GM23338 (cell line): ENCODE results near the gene MAGEA4. TPM values are rescaled to one million over a fixed set of nuclear protein-coding genes. Genes with fewer than 3 reads are reported as not detected.

ENCODE experiments used
- ATAC-seq: fragments of 200-7000 bp; cut with Tn5 transposase; 3 replicates; pipeline ENCODE4 v1.9.1; 2020
- DNase-seq: peaks from one replicate; pipeline ENCODE4 v3.0.0-alpha.2; 2015; ENCODE audit warnings: low spot score
- H2AFZ ChIP-seq: fragments of 200-600 bp; sonication (generic); 2 replicates; pipeline ENCODE4 v1.8.0; 2016; ENCODE audit warnings: antibody characterized with exemption, mild to moderate bottlenecking, moderate library complexity
- H3F3A ChIP-seq: fragments of 200-600 bp; sonication (generic); replicated peaks from 2 replicates; pipeline ENCODE4 v1.8.0; 2017; ENCODE audit warnings: antibody characterized with exemption, mixed run types, low read depth
- H3K27ac ChIP-seq: fragments of 200-600 bp; sonication (generic); 2 replicates; pipeline ENCODE4 v1.6.1; 2016; ENCODE audit warnings: low read depth
- H3K27me3 ChIP-seq: fragments of 200-600 bp; sonication (generic); 2 replicates; pipeline ENCODE4 v1.8.0; 2016; ENCODE audit warnings: mild to moderate bottlenecking, mixed run types, moderate library complexity; ENCODE audit not compliant: insufficient read depth
- H3K36me3 ChIP-seq: fragments of 200-600 bp; sonication (generic); 2 replicates; pipeline ENCODE4 v1.8.0; 2016; ENCODE audit warnings: mild to moderate bottlenecking; ENCODE audit not compliant: insufficient read depth
- H3K4me1 ChIP-seq: fragments of 200-600 bp; sonication (generic); 2 replicates; pipeline ENCODE4 v1.8.0; 2016; ENCODE audit warnings: mild to moderate bottlenecking, moderate library complexity; ENCODE audit not compliant: insufficient read depth
- H3K4me2 ChIP-seq: fragments of 200-600 bp; sonication (generic); 2 replicates; pipeline ENCODE4 v1.7.1; 2017; ENCODE audit warnings: mixed run types
- H3K4me3 ChIP-seq: fragments of 200-600 bp; sonication (generic); 2 replicates; pipeline ENCODE4 v1.6.1; 2016; ENCODE audit warnings: mixed run types
- H3K79me2 ChIP-seq: fragments of 200-600 bp; sonication (generic); replicated peaks from 2 replicates; pipeline ENCODE4 v1.8.0; 2017; ENCODE audit warnings: mild to moderate bottlenecking; ENCODE audit not compliant: insufficient read depth
- H3K9me2 ChIP-seq: fragments of 200-600 bp; sonication (generic); 2 replicates; pipeline ENCODE4 v1.8.0; 2017; ENCODE audit not compliant: insufficient read depth
- H4K20me1 ChIP-seq: fragments of 200-600 bp; sonication (generic); replicated peaks from 2 replicates; pipeline ENCODE4 v1.8.0; 2017; ENCODE audit warnings: mild to moderate bottlenecking; ENCODE audit not compliant: insufficient read depth
- H3K27ac Mint-ChIP-seq: 2 replicates; pipeline ENCODE4 v1.8.0; 2020; ENCODE audit warnings: inconsistent platforms, mild to moderate bottlenecking, moderate library complexity, mixed read lengths
- H3K27me3 Mint-ChIP-seq: 3 replicates; pipeline ENCODE4 v1.8.0; 2022; ENCODE audit warnings: low read depth, mild to moderate bottlenecking, moderate library complexity, mixed read lengths, inconsistent platforms; ENCODE audit not compliant: insufficient read depth, poor library complexity
- H3K36me3 Mint-ChIP-seq: 3 replicates; pipeline ENCODE4 v1.8.0; 2021; ENCODE audit warnings: low read depth, mild to moderate bottlenecking, inconsistent platforms, moderate library complexity, mixed read lengths
- H3K4me1 Mint-ChIP-seq: 3 replicates; pipeline ENCODE4 v1.8.0; 2020; ENCODE audit warnings: mild to moderate bottlenecking, inconsistent platforms, mixed read lengths
- H3K4me3 Mint-ChIP-seq: 3 replicates; pipeline ENCODE4 v1.8.0; 2021; ENCODE audit warnings: moderate library complexity, mild to moderate bottlenecking, inconsistent platforms, mixed read lengths
- H3K9me3 Mint-ChIP-seq: 3 replicates; pipeline ENCODE4 v1.8.0; 2020; ENCODE audit warnings: moderate library complexity, mild to moderate bottlenecking, inconsistent platforms, mixed read lengths
- CREB1 ChIP-seq: fragments of 250-450 bp; sonication (Bioruptor Pico); IDR thresholded peaks from 2 replicates; pipeline ENCODE4 v1.5.0; 2020; ENCODE audit warnings: low read depth, mild to moderate bottlenecking, moderate library complexity
- ETS1 ChIP-seq: IDR thresholded peaks from 2 replicates; pipeline ENCODE4 v1.6.1; 2016; ENCODE audit warnings: antibody characterized with exemption
- EZH2 ChIP-seq: fragments of 200-600 bp; sonication (generic); IDR thresholded peaks from one replicate; pipeline ENCODE4 v1.8.0; 2017; ENCODE audit warnings: antibody characterized with exemption, mild to moderate bottlenecking, low read depth; ENCODE audit not compliant: unreplicated experiment
- EZH2phosphoT487 ChIP-seq: fragments of 200-600 bp; sonication (generic); IDR thresholded peaks from one replicate; pipeline ENCODE4 v1.8.1; 2018; ENCODE audit warnings: antibody characterized with exemption; ENCODE audit not compliant: unreplicated experiment
- JUNB ChIP-seq: IDR thresholded peaks from one replicate; pipeline ENCODE4 v1.6.1; 2016; ENCODE audit warnings: antibody characterized with exemption; ENCODE audit not compliant: unreplicated experiment
- NANOG ChIP-seq: IDR thresholded peaks from 2 replicates; pipeline ENCODE4 v1.6.1; 2016; ENCODE audit warnings: antibody characterized with exemption, borderline replicate concordance
- POLR2AphosphoS5 ChIP-seq: IDR thresholded peaks from 2 replicates; pipeline ENCODE4 v1.6.1; 2016; ENCODE audit warnings: antibody characterized with exemption, low read depth
- REST ChIP-seq: IDR thresholded peaks from one replicate; pipeline ENCODE4 v1.6.1; 2018; ENCODE audit warnings: antibody characterized with exemption; ENCODE audit not compliant: unreplicated experiment
- STAT1 ChIP-seq: IDR thresholded peaks from one replicate; pipeline ENCODE4 v1.6.1; 2016; ENCODE audit warnings: antibody characterized with exemption; ENCODE audit not compliant: unreplicated experiment
- ZNF114 ChIP-seq: fragments of 250-450 bp; sonication (Bioruptor Pico); IDR thresholded peaks from 2 replicates; pipeline ENCODE4 v1.5.0; 2020; ENCODE audit warnings: mild to moderate bottlenecking, moderate library complexity
- polyA plus RNA-seq: library from polyadenylated mRNA; unstranded; fragments of >200 nt; fragmentation: Nextera tagmentation; extraction: Ambion mirVana; gene quantifications from 2 replicates; pipeline ENCODE4 v1.2.1, GENCODE V29; 2016
- total RNA-seq: library from RNA; depleted of rRNA; stranded (reverse); fragments of >200 nt; shearing (Covaris generic); gene quantifications from 2 replicates; pipeline ENCODE4 v1.2.3, GENCODE V29; 2014

The MAGEA4 gene
- total and polyA plus RNA-seq, 2 experiments from 2014 or later = 0.73 to 2.8 TPM

GRCh38 chrX:151966236-151966635 lies 53.5 kb downstream of the MAGEA4 start:
- no peaks in the 10 kb centered on the region; the same call in 2 of the 3 replicates for H3K4me1 Mint-ChIP-seq
- no peaks in the 10 kb centered on the region for H3K9me2 ChIP-seq
- H4K20me1 ChIP-seq = no peaks in the 10 kb centered on the region
- no peak overlapping the region for H2AFZ ChIP-seq
- no peak overlapping the region for H3K27ac ChIP-seq
- no peak overlapping the region for H3K4me3 ChIP-seq
- H3K79me2 ChIP-seq = 0 out of 2 replicates have a peak, but pooled peaks cover 2% of the 10 kb centered on the region
- TF ChIP-seq STAT1 (no peak), ETS1 (no peak), NANOG (no peak), CREB1 (CRISPR knock-in tag) (no peak), JUNB (no peak), EZH2 (no peak), ZNF114 (CRISPR knock-in tag) (no peak)
- H3K36me3 ChIP-seq = no peaks in the 10 kb centered on the region
- ATAC-seq (no peak), DNase-seq (no peak)
- no peak overlapping the region for H3K4me3 Mint-ChIP-seq
- H3K27ac Mint-ChIP-seq = no peak overlapping the region
- H3F3A ChIP-seq = no peaks in the 10 kb centered on the region
- no peaks in the 10 kb centered on the region for H3K9me3 Mint-ChIP-seq
- H3K36me3 Mint-ChIP-seq = peaks cover 22% of the 10 kb centered on the region
- H3K4me2 ChIP-seq = no peak overlapping the region
- peaks cover 2% of the 10 kb centered on the region for H3K27me3 Mint-ChIP-seq
- H3K4me1 ChIP-seq = no peaks in the 10 kb centered on the region
- H3K27me3 ChIP-seq = no peaks in the 10 kb centered on the region

GRCh38 chrX:151970027-151970426 lies 57.3 kb downstream of the MAGEA4 start:
- H3K27me3 Mint-ChIP-seq = peaks cover 15% of the 10 kb centered on the region
- H3K27ac ChIP-seq = no peak overlapping the region
- no peak overlapping the region for H3K4me3 ChIP-seq
- H4K20me1 ChIP-seq = no peaks in the 10 kb centered on the region
- no peak overlapping the region for H3K4me2 ChIP-seq
- no peaks in the 10 kb centered on the region for H3K9me2 ChIP-seq
- TF ChIP-seq NANOG (no peak), ETS1 (no peak), EZH2phosphoT487 (no peak), JUNB (no peak), REST (no peak), STAT1 (no peak), POLR2AphosphoS5 (no peak)
- H3K4me3 Mint-ChIP-seq = no peak overlapping the region
- peaks cover 5% of the 10 kb centered on the region; the same call in 1 of the 2 replicates for H3K4me1 ChIP-seq
- H3K79me2 ChIP-seq = 0 out of 2 replicates have a peak, but pooled peaks cover 3% of the 10 kb centered on the region
- H3K27me3 ChIP-seq = peaks cover 17% of the 10 kb centered on the region
- no peaks in the 10 kb centered on the region for H3K36me3 ChIP-seq
- no peaks in the 10 kb centered on the region; the same call in 2 of the 3 replicates for H3K9me3 Mint-ChIP-seq
- H3F3A ChIP-seq = no peaks in the 10 kb centered on the region
- peaks cover 12% of the 10 kb centered on the region for H3K4me1 Mint-ChIP-seq
- ATAC-seq = no peak
- H3K27ac Mint-ChIP-seq = no peak overlapping the region
- H3K36me3 Mint-ChIP-seq = peaks cover 19% of the 10 kb centered on the region
- H2AFZ ChIP-seq = no peak overlapping the region
- DNase-seq = no peak
